ENCODE results near the gene TRAPPC1. TPM values are rescaled to one million over a fixed set of nuclear protein-coding genes. Genes with fewer than 3 reads are reported as not detected.
A peak's percentile ranks its signal among the peaks of the same experiment; 100 is the strongest.

TRAPPC1 gene
- total and polyA plus RNA-seq, 10 of the 15 experiments (the other 5 are each of a cell fraction or from before 2014, with no cell fraction given), result 31.3 to 306 (median 134) TPM

GRCh38 chr17:7885367-7886226 is 46.1 kb downstream of the TRAPPC1 start (continued):
- TF ChIP-seq RELB (IDR thresholded peaks at IDR 0.05; ENCODE audit: low read depth) (peak; percentile 15; the same call in 1 of the 2 replicates), TCF12 (IDR thresholded peaks at IDR 0.05; ENCODE audit: low read depth, low read length) (0 out of 2 replicates have a peak, but pooled peaks have one; percentile 10), PBX3 (IDR thresholded peaks at IDR 0.05; ENCODE audit: insufficient replicate concordance, low read depth, low read length) (peak; percentile 88), RAD51 (IDR thresholded peaks at IDR 0.05) (peak; percentile 59), FOXK2 (IDR thresholded peaks at IDR 0.05) (no peak), SUZ12 (IDR thresholded peaks at IDR 0.05; ENCODE audit: unreplicated experiment) (no peak), TAF1 (IDR thresholded peaks at IDR 0.05; ENCODE audit: borderline replicate concordance, low read depth, low read length) (0 out of 2 replicates have a peak, but pooled peaks have one; percentile 19), POLR2A (IDR thresholded peaks at IDR 0.05; ENCODE audit: low read depth, low read length) (peak; percentile 67), MXI1 (IDR thresholded peaks at IDR 0.05; ENCODE audit: low read depth, low read length) (peak; percentile 90; the same call in 1 of the 2 replicates), TARDBP (IDR thresholded peaks at IDR 0.05; ENCODE audit: borderline replicate concordance) (peak; percentile 40; the same call in 1 of the 2 replicates), IRF3 (IDR thresholded peaks at IDR 0.05) (no peak), NR2C2 (IDR thresholded peaks at IDR 0.05; ENCODE audit: borderline replicate concordance, control insufficient read depth, insufficient read length, low read depth) (no peak), SP1 (IDR thresholded peaks at IDR 0.05; ENCODE audit: low read depth, low read length) (peak; percentile 11), BHLHE40 (IDR thresholded peaks at IDR 0.05; ENCODE audit: borderline replicate concordance in 1 of 2, low read depth in 2 of 2, low read length in 1 of 2) (peak; percentile 87 to 95), CREM (IDR thresholded peaks at IDR 0.05; ENCODE audit: low read depth) (no peak), SMAD5 (IDR thresholded peaks at IDR 0.05; ENCODE audit: low read depth) (no peak), NR2F1 (conservative IDR thresholded peaks at IDR 0.05) (peak; percentile 94), SUPT20H (IDR thresholded peaks at IDR 0.05; ENCODE audit: borderline replicate concordance, control insufficient read depth, low read depth, low read length) (no peak)
- TF ChIP-seq, protein P1, sequence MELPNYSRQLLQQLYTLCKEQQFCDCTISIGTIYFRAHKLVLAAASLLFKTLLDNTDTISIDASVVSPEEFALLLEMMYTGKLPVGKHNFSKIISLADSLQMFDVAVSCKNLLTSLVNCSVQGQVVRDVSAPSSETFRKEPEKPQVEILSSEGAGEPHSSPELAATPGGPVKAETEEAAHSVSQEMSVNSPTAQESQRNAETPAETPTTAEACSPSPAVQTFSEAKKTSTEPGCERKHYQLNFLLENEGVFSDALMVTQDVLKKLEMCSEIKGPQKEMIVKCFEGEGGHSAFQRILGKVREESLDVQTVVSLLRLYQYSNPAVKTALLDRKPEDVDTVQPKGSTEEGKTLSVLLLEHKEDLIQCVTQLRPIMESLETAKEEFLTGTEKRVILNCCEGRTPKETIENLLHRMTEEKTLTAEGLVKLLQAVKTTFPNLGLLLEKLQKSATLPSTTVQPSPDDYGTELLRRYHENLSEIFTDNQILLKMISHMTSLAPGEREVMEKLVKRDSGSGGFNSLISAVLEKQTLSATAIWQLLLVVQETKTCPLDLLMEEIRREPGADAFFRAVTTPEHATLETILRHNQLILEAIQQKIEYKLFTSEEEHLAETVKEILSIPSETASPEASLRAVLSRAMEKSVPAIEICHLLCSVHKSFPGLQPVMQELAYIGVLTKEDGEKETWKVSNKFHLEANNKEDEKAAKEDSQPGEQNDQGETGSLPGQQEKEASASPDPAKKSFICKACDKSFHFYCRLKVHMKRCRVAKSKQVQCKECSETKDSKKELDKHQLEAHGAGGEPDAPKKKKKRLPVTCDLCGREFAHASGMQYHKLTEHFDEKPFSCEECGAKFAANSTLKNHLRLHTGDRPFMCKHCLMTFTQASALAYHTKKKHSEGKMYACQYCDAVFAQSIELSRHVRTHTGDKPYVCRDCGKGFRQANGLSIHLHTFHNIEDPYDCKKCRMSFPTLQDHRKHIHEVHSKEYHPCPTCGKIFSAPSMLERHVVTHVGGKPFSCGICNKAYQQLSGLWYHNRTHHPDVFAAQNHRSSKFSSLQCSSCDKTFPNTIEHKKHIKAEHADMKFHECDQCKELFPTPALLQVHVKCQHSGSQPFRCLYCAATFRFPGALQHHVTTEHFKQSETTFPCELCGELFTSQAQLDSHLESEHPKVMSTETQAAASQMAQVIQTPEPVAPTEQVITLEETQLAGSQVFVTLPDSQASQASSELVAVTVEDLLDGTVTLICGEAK (IDR thresholded peaks at IDR 0.05; ENCODE audit: borderline replicate concordance), result no peak; the same call in 1 of the 2 replicates

Measured in GM12878 (cell line).